Activated T-cell treated with anti-CD3 and anti-CD28 coated beads, Interleukin-2, amount 50 U/mL, for 4 hours (primary cell): ENCODE data around the gene DSCAML1. TPM values are rescaled to one million over a fixed set of nuclear protein-coding genes. Genes with fewer than 3 reads are reported as not detected.
"Not testable (repeated sequence)": the region's sequence is repeated elsewhere in the genome, so short reads cannot be mapped to it uniquely, and the experiment has no call there.

ENCODE experiments used
- ATAC-seq, 2 donors: fragments of 200-7000 bp; cut with Tn5 transposase; one replicate each; pipeline ENCODE4 v1.10.0; 2021
- DNase-seq: peaks from one replicate; pipeline ENCODE4 v3.0.0-alpha.2; 2020
- H3K27me3 Mint-ChIP-seq: one replicate; pipeline ENCODE4 v1.8.0; 2021; ENCODE audit warnings: low read depth, mixed read lengths
- H3K36me3 Mint-ChIP-seq: one replicate; pipeline ENCODE4 v1.8.0; 2022; ENCODE audit warnings: mixed read lengths; ENCODE audit not compliant: insufficient read depth
- H3K4me1 Mint-ChIP-seq: one replicate; pipeline ENCODE4 v1.8.0; 2021; ENCODE audit warnings: low read depth, mixed read lengths
- H3K4me3 Mint-ChIP-seq: one replicate; pipeline ENCODE4 v1.8.0; 2021; ENCODE audit warnings: mild to moderate bottlenecking, moderate library complexity, mixed read lengths
- H3K9me3 Mint-ChIP-seq: one replicate; pipeline ENCODE4 v1.8.0; 2021; ENCODE audit warnings: mixed read lengths
- total RNA-seq, 3 donors: library from RNA; stranded (reverse); gene quantifications; one replicate each; pipeline ENCODE4 v1.2.1, GENCODE V29; 2021

DSCAML1 gene
- total RNA-seq, 3 donors from 2014 or later, result not detected

DNA sequence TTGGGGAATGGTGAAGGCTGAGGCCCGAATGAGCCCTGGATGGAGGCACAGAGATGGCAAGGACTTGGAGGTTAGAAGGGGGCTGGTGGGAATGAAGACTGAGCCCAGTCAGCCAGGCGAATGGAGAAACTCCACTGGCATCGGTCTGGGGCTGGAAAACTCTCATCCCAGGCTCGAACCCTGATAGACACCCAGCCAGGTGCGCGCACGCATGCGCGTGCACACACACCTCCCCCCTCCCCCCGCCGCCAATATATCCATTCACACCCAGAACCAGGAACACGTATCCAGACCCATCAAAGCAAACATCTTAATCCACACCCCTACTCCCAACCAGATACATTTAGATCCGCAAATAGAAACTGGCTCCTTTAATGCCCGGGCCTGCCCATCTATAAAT, 330.1 kb downstream of the DSCAML1 start:
- Mint-ChIP-seq H3K4me1 (no peaks in the 10 kb centered on the region), H3K36me3 (no peaks in the 10 kb centered on the region), H3K9me3 (no peaks in the 10 kb centered on the region), H3K27me3 (no peaks in the 10 kb centered on the region), H3K4me3 (no peak overlapping the region)
- no peak for ATAC-seq
- DNase-seq, result no peak

DNA sequence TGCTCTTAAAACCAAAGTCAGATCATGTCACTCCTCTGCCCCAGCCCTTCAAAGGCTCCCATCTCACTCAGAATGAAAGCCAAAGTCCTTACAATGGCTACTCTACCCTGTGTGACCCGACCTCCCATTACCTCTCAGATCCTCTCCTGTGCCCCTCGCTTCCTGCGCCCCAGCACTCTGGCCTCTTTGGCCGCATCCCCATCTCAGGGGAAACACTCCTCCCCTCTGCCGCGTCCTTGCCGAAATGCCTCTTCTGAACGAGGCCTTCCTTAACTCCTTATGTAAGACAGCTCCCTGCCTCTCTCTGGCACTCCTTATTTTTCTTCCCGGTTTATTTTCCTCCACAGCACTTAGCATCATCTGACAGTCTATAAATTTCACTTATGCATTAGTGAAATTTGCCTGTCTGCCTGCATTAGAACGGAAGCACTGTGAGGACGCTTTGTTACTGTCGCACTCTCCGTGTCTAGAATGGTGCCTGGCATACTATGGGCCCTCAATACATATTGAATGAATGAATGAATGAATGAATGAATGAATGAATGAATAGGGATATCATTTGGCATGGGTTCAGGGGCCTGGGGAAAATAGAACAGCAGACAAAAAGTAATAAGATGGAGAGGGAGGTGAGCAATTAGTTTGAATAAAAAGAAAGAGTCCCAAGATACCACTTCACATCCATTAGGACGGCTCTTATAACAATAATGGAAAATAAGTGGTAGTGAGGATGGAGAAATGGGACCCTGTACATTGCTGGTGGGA, 331.6 kb downstream of the DSCAML1 start:
- Mint-ChIP-seq H3K9me3 (no peaks in the 10 kb centered on the region), H3K4me3 (no peak overlapping the region), H3K36me3 (no peaks in the 10 kb centered on the region), H3K4me1 (no peaks in the 10 kb centered on the region), H3K27me3 (peaks cover 7% of the 10 kb centered on the region)
- ATAC-seq, result no peak
- no peak for DNase-seq

- Mint-ChIP-seq H3K36me3 (no peaks in the 10 kb centered on the region), H3K4me1 (no peaks in the 10 kb centered on the region), H3K27me3 (peaks cover 7% of the 10 kb centered on the region), H3K4me3 (no peak overlapping the region), H3K9me3 (no peaks in the 10 kb centered on the region)
- ATAC-seq (no peak), DNase-seq (no peak)
Observed at GRCh38 chr11:117464778-117465177, 332.2 kb downstream of the DSCAML1 start.

- ATAC-seq, result no peak
- peaks cover 16% of the 10 kb centered on the region for H3K27me3 Mint-ChIP-seq
- H3K36me3 Mint-ChIP-seq, result no peaks in the 10 kb centered on the region
- peaks cover 2% of the 10 kb centered on the region for H3K4me1 Mint-ChIP-seq
- no peak overlapping the region for H3K4me3 Mint-ChIP-seq
- no peaks in the 10 kb centered on the region for H3K9me3 Mint-ChIP-seq
- DNase-seq, result no peak
Observed at GRCh38 chr11:117462864-117463247, 334.2 kb downstream of the DSCAML1 start.

DNA sequence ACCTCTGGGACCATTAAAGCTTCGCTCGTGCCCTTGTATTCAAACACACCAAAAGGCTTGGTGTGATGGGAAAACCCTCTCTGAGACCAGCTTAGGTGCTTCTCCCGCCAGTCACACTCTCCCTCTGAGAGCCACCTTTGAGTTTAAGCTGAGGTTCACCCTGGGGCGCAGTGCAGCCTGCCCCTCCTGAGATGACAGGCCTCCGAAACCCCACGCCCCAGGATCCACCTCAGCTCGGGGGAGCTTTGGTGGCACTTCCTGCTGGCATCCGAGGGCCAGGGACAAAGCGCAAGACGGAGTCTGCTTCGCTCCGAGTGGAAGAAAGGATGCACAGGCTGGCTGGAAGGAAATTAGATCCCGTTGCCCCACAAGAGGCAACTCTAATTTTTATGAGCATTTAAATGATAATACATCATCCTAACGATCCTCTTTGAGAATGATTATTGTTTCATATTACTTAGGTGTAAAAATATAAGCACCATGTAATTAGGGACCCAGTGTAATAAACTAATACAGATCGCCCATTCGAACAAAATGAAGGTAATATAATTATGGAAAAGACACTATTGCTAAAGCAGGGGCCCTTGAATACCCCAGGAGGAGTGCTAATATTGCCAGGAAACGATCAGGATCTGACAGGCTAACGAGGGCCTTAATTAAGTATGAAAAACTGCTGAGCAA, 334.7 kb downstream of the DSCAML1 start:
- no peak overlapping the region for H3K4me3 Mint-ChIP-seq

GRCh38 chr11:117461396-117462182, 335.4 kb downstream of the DSCAML1 start:
- peaks cover 16% of the 10 kb centered on the region for H3K27me3 Mint-ChIP-seq
- H3K4me1 Mint-ChIP-seq, result peaks cover 2% of the 10 kb centered on the region
- H3K36me3 Mint-ChIP-seq, result no peaks in the 10 kb centered on the region
- no peak for ATAC-seq
- DNase-seq, result no peak
- no peaks in the 10 kb centered on the region for H3K9me3 Mint-ChIP-seq
- H3K4me3 Mint-ChIP-seq, result no peak overlapping the region

More for the DNA sequence above, 334.7 kb downstream of the DSCAML1 start:
- H3K4me1 Mint-ChIP-seq, result peaks cover 2% of the 10 kb centered on the region
- no peak for DNase-seq
- H3K27me3 Mint-ChIP-seq, result peaks cover 16% of the 10 kb centered on the region
- H3K9me3 Mint-ChIP-seq, result no peaks in the 10 kb centered on the region
- no peak for ATAC-seq
- H3K36me3 Mint-ChIP-seq, result no peaks in the 10 kb centered on the region

DNA sequence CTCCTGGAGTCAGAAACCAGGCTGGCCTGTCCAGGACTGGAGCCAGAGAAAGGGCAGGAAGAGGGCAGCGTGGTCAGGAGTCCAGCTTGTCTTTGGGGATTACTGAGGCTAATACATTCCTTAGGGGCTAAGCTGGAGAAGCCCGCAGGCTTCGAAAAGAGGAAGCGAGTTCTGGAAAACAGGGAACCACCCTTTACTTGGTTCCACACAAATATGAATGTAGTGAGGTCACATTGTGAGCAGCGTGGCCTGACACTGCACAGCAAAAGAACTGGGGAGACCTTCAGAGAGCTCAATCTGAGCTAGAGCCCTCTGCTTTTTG, 337.1 kb downstream of the DSCAML1 start:
- ATAC-seq (no peak), DNase-seq (no peak)
- peaks cover 6% of the 10 kb centered on the region for H3K4me1 Mint-ChIP-seq
- peaks cover 16% of the 10 kb centered on the region for H3K27me3 Mint-ChIP-seq
- no peaks in the 10 kb centered on the region for H3K9me3 Mint-ChIP-seq
- no peak overlapping the region for H3K4me3 Mint-ChIP-seq
- H3K36me3 Mint-ChIP-seq, result no peaks in the 10 kb centered on the region

- Mint-ChIP-seq H3K4me1 (peaks cover 6% of the 10 kb centered on the region), H3K36me3 (no peaks in the 10 kb centered on the region)
Observed at GRCh38 chr11:117459123-117459978, 337.7 kb downstream of the DSCAML1 start.

GRCh38 chr11:117458275-117459122, 338.5 kb downstream of the DSCAML1 start:
- Mint-ChIP-seq H3K36me3 (no peaks in the 10 kb centered on the region), H3K4me3 (no peak overlapping the region), H3K27me3 (peaks cover 16% of the 10 kb centered on the region), H3K9me3 (peaks cover 8% of the 10 kb centered on the region), H3K4me1 (peaks cover 6% of the 10 kb centered on the region)
- ATAC-seq, result peak; percentile 44 to 70
- DNase-seq, result no peak

More at GRCh38 chr11:117459123-117459978, 337.7 kb downstream of the DSCAML1 start:
- ATAC-seq (no peak), DNase-seq (no peak)
- H3K4me3 Mint-ChIP-seq, result no peak overlapping the region
- peaks cover 3% of the 10 kb centered on the region for H3K9me3 Mint-ChIP-seq
- H3K27me3 Mint-ChIP-seq, result peaks cover 16% of the 10 kb centered on the region

- ATAC-seq (peak in 1 of 2 donors; percentile 5), DNase-seq (no peak)
- Mint-ChIP-seq H3K27me3 (peaks cover 16% of the 10 kb centered on the region), H3K4me1 (peaks cover 6% of the 10 kb centered on the region), H3K4me3 (no peak overlapping the region), H3K36me3 (no peaks in the 10 kb centered on the region), H3K9me3 (peaks cover 11% of the 10 kb centered on the region)
Observed at GRCh38 chr11:117457835-117458234, 339.2 kb downstream of the DSCAML1 start.

DNA sequence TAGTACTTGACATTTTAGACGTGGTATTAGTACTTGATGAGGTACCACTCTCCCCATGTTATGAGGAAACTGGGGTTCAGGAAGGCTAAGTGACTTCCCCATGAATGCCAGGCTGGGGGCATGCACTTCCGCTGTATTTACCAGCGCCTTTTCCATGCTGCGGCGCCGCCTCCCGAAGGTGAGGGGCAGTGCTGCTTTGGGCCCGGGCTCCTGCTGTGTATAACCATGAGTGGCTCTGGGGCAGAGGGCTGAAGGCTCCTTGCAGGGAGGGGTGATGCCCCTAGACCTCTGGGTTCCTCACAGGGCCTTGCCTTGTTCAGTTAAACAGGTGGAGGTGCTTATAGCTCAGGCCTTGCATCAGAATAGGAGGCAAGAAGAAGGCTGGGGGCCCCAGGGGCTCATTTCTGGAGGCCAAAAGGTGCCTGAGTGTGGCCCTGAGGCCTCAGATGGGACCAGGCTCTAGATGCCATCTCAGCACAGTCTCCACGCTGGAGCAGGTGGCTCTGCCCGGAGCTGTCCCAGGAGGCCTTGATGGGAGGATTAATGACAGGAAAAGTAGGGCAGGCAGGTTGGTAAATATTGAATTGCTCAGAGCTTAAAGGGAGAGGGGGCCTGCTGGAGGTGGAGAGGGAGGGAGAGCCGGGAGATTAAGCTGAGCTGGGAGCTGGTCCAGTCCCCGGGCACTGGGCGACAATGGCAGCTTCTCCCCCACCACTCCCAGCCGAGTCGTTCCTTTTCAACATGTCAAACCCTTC, 339.8 kb downstream of the DSCAML1 start:
- Mint-ChIP-seq H3K27me3 (peaks cover 16% of the 10 kb centered on the region), H3K4me1 (peaks cover 6% of the 10 kb centered on the region), H3K36me3 (no peaks in the 10 kb centered on the region), H3K9me3 (peaks cover 11% of the 10 kb centered on the region), H3K4me3 (no peak overlapping the region)
- DNase-seq (no peak), ATAC-seq (no peak)

DNA sequence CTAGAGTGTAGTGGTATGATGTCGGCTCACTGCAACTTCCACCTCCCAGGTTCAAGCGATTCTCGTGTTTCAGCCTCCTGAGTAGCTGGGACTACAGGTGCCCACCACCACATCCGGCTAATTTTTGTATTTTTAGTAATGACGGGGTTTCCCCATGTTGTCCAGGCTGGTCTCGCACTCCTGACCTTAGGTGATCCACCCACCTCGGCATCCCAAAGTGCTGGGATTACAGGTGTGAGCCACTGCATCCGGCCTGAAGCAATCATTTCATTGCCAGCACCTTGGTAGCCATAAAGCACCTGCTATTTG, 340.3 kb downstream of the DSCAML1 start:
- not testable (repeated sequence) for H3K4me3 Mint-ChIP-seq, H3K4me1 Mint-ChIP-seq, ATAC-seq, H3K36me3 Mint-ChIP-seq, DNase-seq
- peaks cover 11% of the 10 kb centered on the region for H3K9me3 Mint-ChIP-seq
- peaks cover 16% of the 10 kb centered on the region for H3K27me3 Mint-ChIP-seq
